HCT116 (cell line): Measurements from ENCODE around the gene LHPP. TPM values are rescaled to one million over a fixed set of nuclear protein-coding genes. Genes with fewer than 3 reads are reported as not detected.

Experiments used
- ATAC-seq: fragments of 200-7000 bp; cut with Tn5 transposase; 2 replicates; pipeline ENCODE4 v1.9.1; 2020; ENCODE audit warnings: mild to moderate bottlenecking, moderate library complexity
- BruUV-seq: library from RNA; stranded (reverse); fragments of 400-500 nt; replicated peaks from 2 replicates; lab custom pipeline; 2021; lab: Mats Ljungman, UMichigan
- CTCF ChIA-PET: fragments of 300-600 bp; sonication (Branson Sonifier 250); formaldehyde crosslinking; loops from one replicate; lab custom pipeline; 2021; ENCODE audit warnings: antibody characterized with exemption; lab: Charles Lee
- POLR2A ChIA-PET: fragments of 300-600, 350-600 bp; sonication (Branson Sonifier 250); formaldehyde crosslinking; loops from one replicate; lab custom pipeline; 2021; ENCODE audit warnings: antibody characterized with exemption; lab: Charles Lee
- RAD21 ChIA-PET, 2 experiments: fragments of 300-600 bp; sonication (Branson Sonifier 250); formaldehyde crosslinking; loops; one replicate each; lab custom pipeline; 2023; ENCODE audit warnings: low total read pairs in 2 of 2; ENCODE audit not compliant: uncharacterized antibody in 2 of 2, unreplicated experiment in 2 of 2, low non-redundant PET in 1 of 2; lab: Charles Lee
- DNase-seq: peaks from one replicate; pipeline ENCODE4 v3.0.0-alpha.2; 2010; ENCODE audit warnings: low read depth, low spot score
- H2AFZ ChIP-seq: fragments of 200-600 bp; shearing (Covaris generic), sonication (generic); 2 replicates; pipeline ENCODE4 v1.6.1; 2017; ENCODE audit warnings: low read depth, mixed run types, mixed read lengths, antibody characterized with exemption, low read length; ENCODE audit not compliant: poor library complexity, severe bottlenecking
- H3K27ac ChIP-seq: 2 replicates; pipeline ENCODE4 v1.5.1; 2012; ENCODE audit warnings: low read depth, low read length
- H3K27me3 ChIP-seq: fragments of 200-600 bp; sonication (generic); 2 replicates; pipeline ENCODE4 v1.6.1; 2016; ENCODE audit warnings: mixed run types, low read length, mixed read lengths; ENCODE audit not compliant: insufficient read depth
- H3K36me3 ChIP-seq, 2 experiments: fragments of 200-500 bp in 1 of 2; fragments of 200-600 bp in 1 of 2; sonication (Bioruptor generic) in 1 of 2; sonication (generic) in 1 of 2; 2 replicates each; pipeline versions ENCODE4 v1.5.1 to v1.6.1; 2014 to 2016; ENCODE audit warnings: low read length in 2 of 2, inconsistent platforms in 1 of 2, mixed read lengths in 1 of 2, mixed run types in 1 of 2; ENCODE audit not compliant: insufficient read depth in 2 of 2, control insufficient read depth in 1 of 2
- H3K4me1 ChIP-seq, 2 experiments: fragments of 200-600 bp in 1 of 2; sonication (generic) in 1 of 2; 2 replicates each; pipeline versions ENCODE4 v1.5.1 to v1.6.1; 2012 to 2017; ENCODE audit warnings: low read length in 2 of 2, inconsistent platforms in 1 of 2, mild to moderate bottlenecking in 1 of 2, mixed read lengths in 1 of 2, mixed run types in 1 of 2, moderate library complexity in 1 of 2; ENCODE audit not compliant: insufficient read depth in 2 of 2, control insufficient read depth in 1 of 2
- H3K4me2 ChIP-seq: fragments of 200-600 bp; sonication (generic); 2 replicates; pipeline ENCODE4 v1.6.1; 2017; ENCODE audit warnings: mixed run types, low read length, mixed read lengths
- H3K4me3 ChIP-seq, 2 experiments: fragments of 200-600 bp in 1 of 2; sonication (generic) in 1 of 2; replicated peaks in 1 of 2; 2 replicates each; pipeline ENCODE4 v1.5.1; 2011 to 2016; ENCODE audit warnings: low read length in 2 of 2, control low read depth in 1 of 2, low read depth in 1 of 2, mild to moderate bottlenecking in 1 of 2, mixed read lengths in 1 of 2, mixed run types in 1 of 2
- H3K79me2 ChIP-seq: fragments of 200-600 bp; sonication (generic); 2 replicates; pipeline ENCODE4 v1.6.1; 2017; ENCODE audit warnings: mild to moderate bottlenecking, mixed run types, low read length, moderate library complexity, mixed read lengths; ENCODE audit not compliant: insufficient read depth
- H3K9ac ChIP-seq: fragments of 200-600 bp; sonication (generic); 2 replicates; pipeline ENCODE4 v1.6.1; 2016; ENCODE audit warnings: low read length, mixed read lengths
- H3K9me2 ChIP-seq: fragments of 200-600 bp; sonication (generic), shearing (Covaris generic); 2 replicates; pipeline ENCODE4 v1.6.1; 2017; ENCODE audit warnings: mixed run types, mild to moderate bottlenecking, moderate library complexity; ENCODE audit not compliant: insufficient read depth
- H3K9me3 ChIP-seq, 2 experiments: fragments of 200-500 bp in 1 of 2; fragments of 200-600 bp in 1 of 2; sonication (Bioruptor generic) in 1 of 2; sonication (generic) in 1 of 2; 2 replicates each; pipeline ENCODE4 v1.6.1; 2014 to 2017; ENCODE audit warnings: low read length in 2 of 2, mixed read lengths in 2 of 2, inconsistent platforms in 1 of 2, low read depth in 1 of 2, mild to moderate bottlenecking in 1 of 2, mixed run types in 1 of 2, moderate library complexity in 1 of 2; ENCODE audit not compliant: control insufficient read depth in 1 of 2, insufficient read depth in 1 of 2
- H4K20me1 ChIP-seq: fragments of 200-600 bp; sonication (generic), shearing (Covaris generic); 2 replicates; pipeline ENCODE4 v1.6.1; 2017; ENCODE audit warnings: mixed run types, mild to moderate bottlenecking, moderate library complexity; ENCODE audit not compliant: insufficient read depth
- CBX3 ChIP-seq: IDR thresholded peaks from 2 replicates; pipeline ENCODE4 v1.6.1; 2012; ENCODE audit warnings: low read depth
- CEBPB ChIP-seq: IDR thresholded peaks from 2 replicates; pipeline ENCODE4 v1.6.1; 2012; ENCODE audit warnings: low read depth
- EZH2phosphoT487 ChIP-seq: fragments of 200-600 bp; IDR thresholded peaks from 2 replicates; pipeline ENCODE4 v1.6.1; 2018; ENCODE audit warnings: antibody characterized with exemption, borderline replicate concordance
- JUND ChIP-seq: IDR thresholded peaks from 2 replicates; pipeline ENCODE4 v1.6.1; 2012
- POLR2A ChIP-seq: IDR thresholded peaks from 2 replicates; pipeline ENCODE4 v1.7.0; 2011; ENCODE audit warnings: borderline replicate concordance; ENCODE audit not compliant: insufficient read depth, insufficient read length; ENCODE audit errors: extremely low read depth
- POLR2AphosphoS5 ChIP-seq: IDR thresholded peaks from 2 replicates; pipeline ENCODE4 v1.6.1; 2011; ENCODE audit warnings: mild to moderate bottlenecking, low read depth, low read length, moderate library complexity
- SP1 ChIP-seq: IDR thresholded peaks from 2 replicates; pipeline ENCODE4 v1.6.1; 2012; ENCODE audit warnings: low read depth
- SRF ChIP-seq: IDR thresholded peaks from 2 replicates; pipeline ENCODE4 v1.6.1; 2012; ENCODE audit warnings: low read depth
- ZFX ChIP-seq: fragments of 450-650 bp; IDR thresholded peaks from 2 replicates; pipeline ENCODE4 v1.6.1; 2017
- ZNF274 ChIP-seq: fragments of 200-500 bp; sonication (Bioruptor generic); IDR thresholded peaks from 2 replicates; pipeline ENCODE4 v1.6.1; 2014; ENCODE audit warnings: mild to moderate bottlenecking, low read depth, low read length, inconsistent platforms
- intact Hi-C: fragments of 100-400 bp; cut with micrococcal nuclease; formaldehyde crosslinking; loops from 2 replicates; pipeline ENCODE4 v1.10.0; 2022
- total RNA-seq: library from RNA; stranded (reverse); gene quantifications from one replicate; pipeline ENCODE4 v1.2.1, GENCODE V29; 2021; ENCODE audit not compliant: unreplicated experiment
- TF ChIP-seq, protein P1 (sequence below): IDR thresholded peaks from 2 replicates; pipeline ENCODE4 v1.6.1; 2011; ENCODE audit warnings: mild to moderate bottlenecking, low read length, moderate library complexity; ENCODE audit not compliant: insufficient replicate concordance; ENCODE audit errors: extremely low read depth
- TF ChIP-seq, protein P2 (sequence below), 3 experiments: fragments of 200-600 bp in 1 of 3; sonication (generic) in 1 of 3; IDR thresholded peaks in 2 of 3; conservative IDR thresholded peaks in 1 of 3; 2 replicates each; pipeline ENCODE4 v1.5.1; 2012 to 2017; ENCODE audit warnings: low read depth in 2 of 3, low read length in 2 of 3, antibody characterized with exemption in 1 of 3, borderline replicate concordance in 1 of 3, control low read depth in 1 of 3, mild to moderate bottlenecking in 1 of 3, mixed read lengths in 1 of 3, mixed run types in 1 of 3, moderate library complexity in 1 of 3; ENCODE audit not compliant: insufficient read depth in 1 of 3

LHPP gene
- total RNA-seq, 1 experiment from 2014 or later = 45.8 TPM

DNA sequence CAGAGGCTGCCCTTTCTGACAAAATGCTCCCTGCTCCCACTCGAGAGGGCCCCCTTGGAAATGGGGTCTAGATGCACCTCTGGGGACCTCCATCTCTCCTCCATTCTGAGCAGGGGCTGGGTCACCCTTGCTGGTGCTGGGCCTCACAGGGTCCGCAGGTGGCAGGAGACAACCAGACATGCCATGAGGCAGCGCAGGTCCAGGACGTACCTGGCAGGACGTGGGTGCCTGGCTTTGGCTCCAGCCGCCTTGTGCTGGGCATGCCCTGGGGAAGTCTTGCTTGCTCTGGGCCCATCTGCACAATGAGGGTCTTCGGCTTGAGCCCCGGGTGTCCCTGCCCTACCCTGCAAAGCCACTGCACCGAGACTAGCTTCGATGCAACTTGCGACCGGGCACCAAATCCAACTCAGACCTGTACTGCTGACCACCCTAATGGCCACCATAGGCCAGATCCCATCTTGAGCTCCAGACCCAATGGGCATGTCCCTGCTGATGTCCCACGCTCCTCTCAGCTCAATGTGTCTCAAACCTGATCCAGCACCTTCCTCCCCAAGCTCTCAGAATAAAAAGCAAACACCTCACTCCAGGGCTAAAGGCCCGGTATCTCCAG is 175.6 kb downstream of the LHPP start:
- intact Hi-C loops = no loop called here
- no peaks in the 10 kb centered on the region for H3K36me3 ChIP-seq
- DNase-seq = no peak
- H3K27me3 ChIP-seq = no peaks in the 10 kb centered on the region
- TF ChIP-seq SRF (no peak), EZH2phosphoT487 (no peak), POLR2A (no peak), POLR2AphosphoS5 (no peak), ZNF274 (no peak), CBX3 (no peak), SP1 (no peak), JUND (no peak), CEBPB (no peak), ZFX (no peak)
- TF ChIP-seq, protein P1, sequence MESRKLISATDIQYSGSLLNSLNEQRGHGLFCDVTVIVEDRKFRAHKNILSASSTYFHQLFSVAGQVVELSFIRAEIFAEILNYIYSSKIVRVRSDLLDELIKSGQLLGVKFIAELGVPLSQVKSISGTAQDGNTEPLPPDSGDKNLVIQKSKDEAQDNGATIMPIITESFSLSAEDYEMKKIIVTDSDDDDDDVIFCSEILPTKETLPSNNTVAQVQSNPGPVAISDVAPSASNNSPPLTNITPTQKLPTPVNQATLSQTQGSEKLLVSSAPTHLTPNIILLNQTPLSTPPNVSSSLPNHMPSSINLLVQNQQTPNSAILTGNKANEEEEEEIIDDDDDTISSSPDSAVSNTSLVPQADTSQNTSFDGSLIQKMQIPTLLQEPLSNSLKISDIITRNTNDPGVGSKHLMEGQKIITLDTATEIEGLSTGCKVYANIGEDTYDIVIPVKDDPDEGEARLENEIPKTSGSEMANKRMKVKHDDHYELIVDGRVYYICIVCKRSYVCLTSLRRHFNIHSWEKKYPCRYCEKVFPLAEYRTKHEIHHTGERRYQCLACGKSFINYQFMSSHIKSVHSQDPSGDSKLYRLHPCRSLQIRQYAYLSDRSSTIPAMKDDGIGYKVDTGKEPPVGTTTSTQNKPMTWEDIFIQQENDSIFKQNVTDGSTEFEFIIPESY = no peak
- TF ChIP-seq, protein P2, sequence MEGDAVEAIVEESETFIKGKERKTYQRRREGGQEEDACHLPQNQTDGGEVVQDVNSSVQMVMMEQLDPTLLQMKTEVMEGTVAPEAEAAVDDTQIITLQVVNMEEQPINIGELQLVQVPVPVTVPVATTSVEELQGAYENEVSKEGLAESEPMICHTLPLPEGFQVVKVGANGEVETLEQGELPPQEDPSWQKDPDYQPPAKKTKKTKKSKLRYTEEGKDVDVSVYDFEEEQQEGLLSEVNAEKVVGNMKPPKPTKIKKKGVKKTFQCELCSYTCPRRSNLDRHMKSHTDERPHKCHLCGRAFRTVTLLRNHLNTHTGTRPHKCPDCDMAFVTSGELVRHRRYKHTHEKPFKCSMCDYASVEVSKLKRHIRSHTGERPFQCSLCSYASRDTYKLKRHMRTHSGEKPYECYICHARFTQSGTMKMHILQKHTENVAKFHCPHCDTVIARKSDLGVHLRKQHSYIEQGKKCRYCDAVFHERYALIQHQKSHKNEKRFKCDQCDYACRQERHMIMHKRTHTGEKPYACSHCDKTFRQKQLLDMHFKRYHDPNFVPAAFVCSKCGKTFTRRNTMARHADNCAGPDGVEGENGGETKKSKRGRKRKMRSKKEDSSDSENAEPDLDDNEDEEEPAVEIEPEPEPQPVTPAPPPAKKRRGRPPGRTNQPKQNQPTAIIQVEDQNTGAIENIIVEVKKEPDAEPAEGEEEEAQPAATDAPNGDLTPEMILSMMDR (IDR thresholded peaks at IDR 0.05 in 2 of 3, conservative IDR thresholded peaks at IDR 0.05 in 1 of 3; ENCODE audit: borderline replicate concordance in 1 of 3, insufficient read depth in 1 of 3, low read depth in 2 of 3, low read length in 2 of 3) = no peak
- TF ChIP-seq, all 23 proteins: peak for 0
- Histone ChIP-seq H4K20me1 (no peaks in the 10 kb centered on the region), H3K4me2 (no peak overlapping the region), H3K4me3 (no peak overlapping the region), H3K9me2 (no peaks in the 10 kb centered on the region), H3K4me1 (no peaks in the 10 kb centered on the region), H3K27ac (no peak overlapping the region), H2AFZ (no peak overlapping the region), H3K9me3 (no peaks in the 10 kb centered on the region), H3K9ac (no peak overlapping the region), H3K79me2 (no peaks in the 10 kb centered on the region)
- no peak for ATAC-seq
- POLR2A ChIA-PET = no interaction called here
- RAD21 ChIA-PET = no interaction called here
- BruUV-seq = no TSS peak
- CTCF ChIA-PET = interaction anchor here (1.4 kb wide), 1 partner anchor 9 kb away, joined by 3 read pairs; no protein-coding TSS in a partner anchor
